ENCODE data around the gene TP53I13. TPM values are rescaled to one million over a fixed set of nuclear protein-coding genes. Genes with fewer than 3 reads are reported as not detected.

The TP53I13 gene
- total RNA-seq, 1 experiment from 2014 or later = 28.1 TPM

GRCh38 chr17:29615492-29616299, 47.2 kb downstream of the TP53I13 start:
- peaks cover 11% of the 10 kb centered on the region for H3K27me3 ChIP-seq (ENCODE audit: insufficient read depth, low read length)

More at GRCh38 chr17:29615492-29616299, 47.2 kb downstream of the TP53I13 start:
- Histone ChIP-seq H3K79me2 (ENCODE audit: insufficient read depth, low read length) (no peaks in the 10 kb centered on the region), H3K4me1 (ENCODE audit: insufficient read depth, low read length) (peaks cover 3% of the 10 kb centered on the region; the same call in 1 of the 2 replicates), H3K4me2 (ENCODE audit: insufficient read depth, insufficient read length, low read length) (peak overlapping the region; percentile 26), H4K20me1 (ENCODE audit: control insufficient read depth, insufficient read depth, insufficient read length) (no peaks in the 10 kb centered on the region), H3K9ac (ENCODE audit: extremely low read depth, insufficient read length, low read length) (no peak overlapping the region), H3K18ac (ENCODE audit: insufficient read length, low read depth, low read length) (no peak overlapping the region), H3T11ph (ENCODE audit: low read length) (no peak overlapping the region), H3K56ac (ENCODE audit: insufficient read length, low read depth, low read length) (no peak overlapping the region), H4K8ac (replicated peaks; ENCODE audit: insufficient read length, low read depth, low read length) (no peak overlapping the region), H2AFZ (ENCODE audit: low read length) (no peak overlapping the region), H2BK5ac (ENCODE audit: insufficient read length, low read length) (no peak overlapping the region), H2BK120ac (ENCODE audit: low read depth, low read length, poor library complexity, severe bottlenecking) (no peak overlapping the region), H3K23me2 (ENCODE audit: insufficient read length, low read depth, low read length, poor library complexity, severe bottlenecking) (peaks cover 9% of the 10 kb centered on the region), H4K5ac (ENCODE audit: insufficient read length, low read depth, low read length) (no peak overlapping the region), H3K23ac (ENCODE audit: insufficient read length, low read depth, low read length) (no peak overlapping the region), H3K4ac (ENCODE audit: low read depth, low read length) (no peak overlapping the region), H2BK15ac (ENCODE audit: low read depth, low read length) (no peak overlapping the region), H3K14ac (ENCODE audit: insufficient read depth, low read length) (peak overlapping the region; percentile 32; the same call in 1 of the 2 replicates), H3K9me3 (ENCODE audit: control insufficient read depth, low read depth, low read length) (no peaks in the 10 kb centered on the region), H2BK20ac (ENCODE audit: low read depth, low read length, poor library complexity, severe bottlenecking) (no peak overlapping the region), H3K79me1 (ENCODE audit: insufficient read depth, low read depth, low read length, poor library complexity, severe bottlenecking) (no peaks in the 10 kb centered on the region), H2AK5ac (ENCODE audit: insufficient read length, low read length) (no peak overlapping the region), H3K27ac (ENCODE audit: insufficient read length, low read depth, low read length) (no peak overlapping the region), H2BK12ac (ENCODE audit: insufficient read length, low read depth, low read length) (no peak overlapping the region), H4K91ac (ENCODE audit: insufficient read length, low read depth, low read length) (no peak overlapping the region)
- DNase-seq = peak; percentile 94
- no CpG with 5 or more reads among the region's 74 CpGs for WGBS (ENCODE audit: extremely low coverage, insufficient read length, low lambda C conversion rate)
- peak overlapping the region; percentile 65 to 86 for H3K4me3 Mint-ChIP-seq
- no peaks in the 10 kb centered on the region for H3K9me3 Mint-ChIP-seq
- H3K36me3 Mint-ChIP-seq (ENCODE audit: insufficient read depth in 1 of 3, low read depth in 3 of 3) = peaks cover 2 to 10% (median 8%) of the 10 kb centered on the region in 3 experiments; a peak in 3 of 7 replicates
- peaks cover 75% of the 10 kb centered on the region for H3K27me3 Mint-ChIP-seq (ENCODE audit: low read depth)
- no peak overlapping the region for H3K27ac Mint-ChIP-seq
- H3K4me1 Mint-ChIP-seq = peaks cover 31 to 60% of the 10 kb centered on the region in 2 experiments
- no peak for TF ChIP-seq CTCF (conservative IDR thresholded peaks at IDR 0.05)

Data from H9 (cell line).